HG03103 (cell line): ENCODE results near the gene ARL4A.
"Not testable (repeated sequence)": the region's sequence is repeated elsewhere in the genome, so short reads cannot be mapped to it uniquely, and the experiment has no call there.

Experiments
- ATAC-seq: cut with Tn5 transposase; IDR thresholded peaks from one replicate; pipeline ENCODE4 v1.9.1; 2021; ENCODE audit warnings: low read depth; ENCODE audit not compliant: unreplicated experiment

ARL4A gene

GRCh38 chr7:12661581-12661980 lies 25.9 kb upstream of the ARL4A start:
- no peak for ATAC-seq

DNA sequence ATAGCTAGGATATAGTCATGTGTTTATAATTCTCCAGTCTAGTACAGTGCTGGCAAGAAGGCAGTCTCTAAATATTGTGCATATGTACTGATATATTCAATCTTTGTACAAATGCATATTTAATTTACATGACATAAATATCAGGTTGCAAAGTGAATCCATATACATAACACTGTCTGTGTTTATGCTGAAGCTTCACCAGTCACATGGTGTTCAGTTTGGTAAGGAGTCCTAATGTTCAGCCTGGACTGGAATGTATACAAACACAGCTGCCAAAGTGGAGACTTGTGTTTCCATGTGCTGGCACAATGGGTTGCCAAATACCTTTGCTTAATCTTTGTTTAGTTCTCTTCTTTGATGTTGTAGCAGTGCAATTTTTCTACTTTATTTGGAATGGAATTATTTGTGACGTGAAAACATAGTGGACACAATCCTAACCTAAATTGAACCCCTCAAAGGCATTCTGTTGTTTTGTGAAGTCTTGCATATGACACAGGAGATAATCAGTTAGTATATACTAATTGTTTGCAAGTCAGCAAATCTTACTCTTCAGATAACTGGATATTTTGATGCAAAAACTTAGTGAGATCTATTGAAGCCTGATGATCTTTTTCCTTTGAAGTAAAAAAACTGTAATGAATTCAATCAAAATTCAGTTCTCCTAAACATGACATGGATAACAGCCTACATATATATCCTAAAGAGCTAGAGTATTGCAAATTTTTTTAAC lies 17.3 kb upstream of the ARL4A start:
- ATAC-seq, result no peak

DNA sequence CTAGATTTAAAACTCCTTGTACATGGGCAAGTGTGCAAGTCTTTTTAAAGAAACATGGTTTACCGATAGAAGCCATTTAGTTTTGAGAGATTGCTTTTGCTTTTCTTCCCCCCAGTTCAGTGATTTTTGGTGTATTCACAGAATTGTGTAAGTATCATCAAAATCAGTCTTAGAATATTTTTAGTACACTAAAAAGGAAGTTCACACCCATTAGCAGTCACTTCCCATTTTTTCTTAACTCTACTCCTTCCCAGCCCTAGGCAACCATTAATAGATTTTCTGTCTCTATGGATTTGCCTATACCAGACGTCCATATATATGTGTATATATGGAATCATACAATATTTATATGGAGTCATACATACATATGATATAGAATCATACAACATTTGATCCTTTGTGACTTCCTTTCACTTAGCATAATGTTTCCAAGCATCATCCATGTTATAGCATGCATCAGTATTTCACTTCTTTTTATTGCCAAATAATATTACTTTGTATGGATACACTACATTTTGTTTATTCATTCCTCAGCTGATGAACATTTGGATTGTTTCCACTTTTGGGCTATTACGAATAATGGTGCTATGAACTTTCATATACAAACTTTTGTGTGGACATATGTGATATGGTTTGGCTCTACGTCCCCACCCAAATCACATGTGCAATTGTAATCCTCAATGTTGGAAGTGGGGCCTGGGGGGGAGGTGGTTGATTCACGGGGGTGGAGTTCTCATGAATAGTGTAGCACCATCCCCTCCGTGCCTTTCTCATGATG lies 16.5 kb upstream of the ARL4A start:
- no peak for ATAC-seq

DNA sequence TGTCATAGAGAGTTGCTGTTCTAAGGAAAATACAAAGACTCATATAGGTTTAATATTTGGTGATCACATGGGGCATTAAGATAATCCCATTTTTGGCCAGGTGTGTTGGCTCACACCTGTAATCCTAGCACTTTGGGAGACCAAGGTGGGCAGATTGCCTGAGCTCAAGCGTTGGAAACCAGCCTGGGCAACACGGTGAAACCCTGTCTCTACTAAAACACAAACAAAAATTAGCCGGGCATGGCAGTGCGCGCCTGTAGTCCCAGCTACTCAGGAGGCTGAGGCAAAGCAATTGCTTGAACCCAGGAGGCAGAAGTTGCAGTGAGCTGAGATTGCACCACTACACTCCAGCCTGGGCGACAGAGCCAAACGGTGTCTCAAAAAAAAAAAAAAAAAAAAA lies 14.0 kb upstream of the ARL4A start:
- ATAC-seq, result not testable (repeated sequence)

- no peak for ATAC-seq
These were observed 13.4 kb upstream of the ARL4A start for GRCh38 chr7:12674053-12674452.

DNA sequence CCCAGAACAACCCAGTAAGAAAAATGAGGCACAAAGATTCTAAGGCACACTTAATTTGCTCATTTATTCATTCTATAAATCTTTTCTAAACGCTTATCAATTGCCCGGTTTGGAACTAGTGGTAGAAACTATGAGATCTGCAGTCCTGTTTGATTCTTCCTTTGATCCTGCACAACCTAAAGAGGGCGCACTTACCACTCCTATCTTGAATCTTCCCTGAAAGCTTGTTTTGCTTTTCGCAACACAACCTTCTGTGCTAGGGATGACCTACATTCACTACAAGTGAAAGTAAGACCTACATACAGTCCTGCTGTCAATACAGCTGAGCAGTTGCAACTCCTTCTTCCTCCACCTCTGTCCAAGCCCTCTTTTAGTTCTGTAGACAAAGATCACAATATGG lies 12.6 kb upstream of the ARL4A start:
- peak; percentile 83 for ATAC-seq

GRCh38 chr7:12683678-12684585 lies 3.5 kb upstream of the ARL4A start:
- ATAC-seq, result no peak

DNA sequence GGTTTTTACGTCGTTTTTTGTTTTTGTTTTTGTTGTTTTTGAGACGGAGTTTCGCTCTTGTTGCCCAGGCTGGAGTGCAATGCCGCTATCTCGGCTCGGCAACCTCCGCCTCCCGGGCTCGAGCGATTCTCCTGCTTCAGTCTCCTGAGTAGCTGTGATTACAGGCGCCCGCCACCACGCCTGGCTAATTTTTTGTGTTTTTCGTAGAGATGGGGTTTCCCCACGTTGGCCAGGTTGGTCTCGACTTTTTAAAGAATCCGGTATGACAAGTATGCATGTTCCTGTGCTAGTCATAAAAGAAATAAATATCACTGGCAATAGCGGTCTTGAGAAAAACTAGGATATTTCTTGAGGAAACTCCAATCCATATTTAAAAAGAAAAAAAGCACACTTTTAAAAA lies 2.7 kb upstream of the ARL4A start:
- no peak for ATAC-seq

- no peak for ATAC-seq
These were observed 1.9 kb upstream of the ARL4A start for GRCh38 chr7:12685550-12685949.

DNA sequence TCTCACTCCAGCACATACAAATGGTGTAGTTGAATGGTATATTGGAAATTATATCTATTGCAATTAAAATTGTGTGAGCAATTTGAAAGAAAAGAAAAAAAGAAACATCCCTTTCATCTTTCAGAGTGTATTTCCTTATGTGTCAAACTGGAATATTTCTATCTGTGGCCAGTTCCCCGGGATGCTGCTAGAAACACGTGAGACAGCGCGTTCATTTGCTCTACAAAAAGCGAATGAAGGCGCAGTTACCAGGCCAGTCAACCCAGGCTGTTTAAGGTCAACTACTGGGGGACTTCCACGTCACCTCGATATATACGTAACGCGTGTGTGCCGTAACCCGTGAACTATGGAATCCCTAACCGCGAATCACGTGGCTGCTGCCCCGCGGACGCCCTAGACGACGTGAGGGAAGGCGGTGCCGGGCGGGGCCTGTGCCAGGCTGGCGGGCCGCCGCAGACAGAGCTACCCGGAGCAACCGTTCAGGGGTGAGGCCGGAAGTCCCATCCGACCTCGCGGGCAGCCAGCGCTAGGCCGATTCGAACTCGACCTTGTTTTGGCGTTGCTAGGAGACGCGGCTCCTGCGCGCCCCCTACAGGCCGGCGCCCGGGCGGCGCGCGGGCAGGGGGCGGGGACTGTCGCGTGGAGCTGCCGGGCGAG lies 1.1 kb upstream of the ARL4A start:
- ATAC-seq, result peak; percentile 69

GRCh38 chr7:12687718-12688171 lies 312 bp downstream of the ARL4A start:
- ATAC-seq, result no peak

- not testable (repeated sequence) for ATAC-seq
These were observed 1.2 kb downstream of the ARL4A start for GRCh38 chr7:12688485-12689170.

GRCh38 chr7:12689451-12689850 lies 2.0 kb downstream of the ARL4A start:
- ATAC-seq, result no peak

GRCh38 chr7:12690041-12690878 lies 2.8 kb downstream of the ARL4A start:
- ATAC-seq, result no peak

DNA sequence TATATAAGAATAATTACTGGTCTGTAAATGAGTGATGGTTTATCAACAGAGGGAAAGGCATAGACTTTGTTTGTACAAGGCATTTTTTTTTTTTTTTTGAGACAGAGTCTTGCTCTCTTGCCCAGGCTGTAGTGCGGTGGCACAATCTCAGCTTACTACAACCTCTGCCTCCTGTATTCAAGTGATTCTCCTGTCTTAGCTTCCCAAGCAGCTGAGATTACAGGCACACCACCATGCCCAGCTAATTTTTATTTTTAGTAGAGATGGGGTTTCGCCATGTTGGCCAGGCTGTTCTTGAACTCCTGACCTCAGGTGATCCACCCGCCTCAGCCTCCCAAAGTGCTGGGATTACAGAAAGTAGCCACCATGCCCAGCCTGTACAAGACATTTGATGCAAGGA lies 4.0 kb downstream of the ARL4A start:
- ATAC-seq, result not testable (repeated sequence)

- ATAC-seq, result no peak
These were observed 4.6 kb downstream of the ARL4A start for GRCh38 chr7:12692035-12692434.

DNA sequence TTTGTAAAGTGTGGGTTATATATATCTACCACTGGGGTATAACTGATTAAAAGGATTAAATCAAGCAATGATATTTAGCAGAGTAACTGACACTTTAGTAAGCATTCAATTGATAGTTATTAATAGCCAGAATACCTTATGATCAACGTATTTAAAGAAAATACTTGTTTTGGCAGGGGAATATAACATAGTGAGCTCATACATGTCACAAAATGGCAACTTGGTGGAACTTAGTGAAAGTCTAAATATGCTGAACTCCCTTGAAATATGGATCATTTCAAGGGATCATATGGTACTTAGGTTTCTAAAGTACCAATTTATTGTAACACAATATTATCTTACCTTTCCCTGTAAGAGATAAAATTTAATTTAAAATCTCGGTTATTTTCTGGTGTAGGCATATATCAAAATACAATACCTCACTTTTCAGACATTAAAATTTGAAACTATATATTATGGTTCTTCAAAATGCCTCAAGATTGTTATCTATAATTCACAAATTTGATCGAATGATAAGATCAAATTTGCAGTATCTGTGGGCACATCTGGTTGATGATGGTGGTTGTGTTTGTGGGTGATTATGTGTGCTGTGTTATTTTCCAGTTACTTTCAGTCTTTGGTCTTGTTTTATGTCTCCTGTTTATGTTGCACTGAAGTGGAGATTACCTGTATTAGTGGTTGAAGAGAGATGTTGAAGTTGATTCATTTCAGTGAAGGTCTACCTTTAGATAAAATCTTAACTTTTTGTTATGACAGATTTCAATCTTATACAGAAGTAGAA lies 5.2 kb downstream of the ARL4A start:
- no peak for ATAC-seq

DNA sequence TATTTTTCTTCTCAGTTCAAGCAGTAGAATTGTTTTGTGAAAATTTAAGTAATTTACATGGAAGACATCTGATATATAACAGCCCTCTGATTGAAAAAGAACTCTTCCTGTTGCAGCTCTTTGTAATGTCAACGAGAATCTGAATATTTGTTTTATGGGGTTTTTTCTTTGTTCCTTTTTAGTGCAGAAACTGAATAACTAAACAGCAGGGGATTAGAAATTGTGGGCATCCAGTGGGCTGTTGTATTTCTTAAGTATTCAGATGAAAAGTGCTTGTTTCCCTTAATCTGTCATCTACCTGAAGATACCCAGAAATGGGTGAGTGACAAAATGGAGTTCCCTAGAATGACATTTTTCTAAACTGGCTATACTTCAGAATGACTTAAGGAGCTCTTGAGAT lies 7.4 kb downstream of the ARL4A start:
- ATAC-seq, result no peak
